ENCODE results near the gene BOD1. TPM values are rescaled to one million over a fixed set of nuclear protein-coding genes. Genes with fewer than 3 reads are reported as not detected.

Gene BOD1
- total RNA-seq, 1 donor from 2014 or later, result 47.2 TPM

DNA sequence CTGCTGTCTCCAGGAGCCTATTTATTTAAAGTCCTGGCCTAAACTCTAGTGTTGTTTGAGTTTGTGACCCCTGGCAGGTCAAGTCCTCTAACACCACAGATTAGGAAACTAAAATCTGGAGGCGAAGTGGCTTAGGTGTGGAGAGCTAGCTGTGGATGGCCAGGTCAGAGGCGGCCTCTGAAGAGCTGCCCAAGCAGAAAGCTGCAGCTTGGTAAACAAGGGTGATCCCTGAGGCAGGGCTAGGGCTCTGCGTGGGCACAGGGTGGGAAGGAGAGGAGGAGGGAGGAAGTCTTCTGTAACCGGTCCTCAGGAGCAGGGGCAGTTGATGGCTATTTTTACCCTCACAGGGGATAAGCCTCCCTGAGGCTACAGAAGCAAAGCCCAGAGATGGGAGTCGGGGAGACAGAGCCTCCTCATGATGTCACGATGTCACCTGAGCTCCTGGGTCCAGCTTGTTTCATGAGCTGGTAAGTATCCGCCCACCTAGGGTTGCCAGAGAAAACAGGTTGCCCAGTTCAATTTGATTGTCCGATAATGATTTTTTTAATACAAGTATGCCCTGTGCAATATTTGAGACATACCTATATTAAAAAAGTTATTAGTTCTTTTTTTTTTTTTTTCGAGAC is 25.9 kb upstream of the BOD1 start:
- DNase-seq (ENCODE audit: low spot score), result no peak

DNA sequence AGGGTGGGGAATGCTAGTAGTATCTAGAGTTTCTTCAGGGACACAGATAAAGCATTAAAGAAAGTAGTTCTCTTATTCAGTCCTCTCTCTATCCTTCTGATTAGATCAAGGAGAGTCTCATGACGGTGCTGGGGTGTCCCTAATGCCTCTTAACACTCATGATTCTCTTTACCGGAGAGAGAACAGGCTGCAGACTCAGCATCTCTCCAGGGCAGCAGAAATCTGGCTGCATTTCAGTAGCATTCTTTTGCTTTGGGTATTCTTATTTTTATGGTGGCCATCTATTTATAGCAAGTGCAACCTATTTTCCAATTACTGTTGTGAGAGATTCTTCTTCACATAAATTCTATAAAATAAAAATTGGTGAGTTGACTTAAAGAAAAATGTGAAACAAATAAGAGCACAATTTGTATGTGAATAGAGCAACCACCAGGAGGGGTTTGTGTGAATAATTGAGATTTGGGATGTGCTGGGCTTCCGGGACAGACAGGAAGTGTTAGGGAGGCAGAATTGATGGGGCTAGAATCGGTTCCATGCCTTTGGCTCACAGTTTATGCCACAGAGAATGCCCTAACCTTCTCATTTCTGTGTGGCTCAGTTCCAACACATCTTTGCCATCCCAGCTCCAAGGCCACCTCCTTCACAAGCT is 23.8 kb upstream of the BOD1 start:
- no peak for DNase-seq (ENCODE audit: low spot score)

DNA sequence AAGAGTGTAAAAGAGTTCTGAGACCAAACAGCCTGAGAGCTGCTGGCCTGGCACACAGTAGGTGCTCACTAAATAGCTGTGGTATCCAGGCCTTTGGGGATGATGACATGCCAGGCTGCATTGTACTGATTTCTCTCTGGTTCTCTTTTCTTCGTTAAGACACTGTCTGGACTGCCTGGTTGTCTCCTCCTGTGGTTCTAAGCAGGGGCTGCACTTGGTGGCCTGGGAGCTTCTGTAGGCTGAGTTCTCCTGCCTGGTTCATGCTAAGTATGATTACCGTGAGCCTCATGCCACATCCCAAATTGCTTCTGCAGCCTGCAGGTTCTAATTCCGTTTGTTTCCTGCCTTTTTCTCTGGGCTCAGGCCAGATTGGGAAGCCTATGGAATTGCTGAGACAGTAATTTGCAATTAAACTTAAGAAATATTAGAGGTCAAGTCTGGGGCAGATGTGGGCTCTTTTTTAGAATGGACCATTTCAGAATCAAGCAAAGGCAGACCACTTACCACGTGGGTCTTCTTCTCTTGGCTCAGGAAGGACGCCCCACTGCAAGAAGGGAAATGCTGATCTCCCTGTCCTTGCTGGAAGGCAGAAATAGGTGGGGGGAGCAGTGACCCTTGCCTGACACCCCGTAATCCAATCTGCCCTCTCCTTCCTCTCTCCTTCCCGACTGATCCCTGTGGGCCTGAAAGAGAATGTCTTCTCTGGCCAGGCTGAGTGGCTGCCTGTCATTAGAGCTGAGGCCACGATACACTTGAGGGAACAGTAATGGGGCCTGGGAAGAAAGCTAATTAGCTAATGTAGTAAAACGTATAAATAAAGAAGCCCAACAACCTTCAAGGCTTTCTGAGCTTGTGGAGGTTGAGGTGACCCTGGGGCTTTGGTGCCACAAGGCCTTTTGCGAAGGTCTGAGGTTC is 21.9 kb upstream of the BOD1 start:
- no peak for DNase-seq (ENCODE audit: low spot score)

DNA sequence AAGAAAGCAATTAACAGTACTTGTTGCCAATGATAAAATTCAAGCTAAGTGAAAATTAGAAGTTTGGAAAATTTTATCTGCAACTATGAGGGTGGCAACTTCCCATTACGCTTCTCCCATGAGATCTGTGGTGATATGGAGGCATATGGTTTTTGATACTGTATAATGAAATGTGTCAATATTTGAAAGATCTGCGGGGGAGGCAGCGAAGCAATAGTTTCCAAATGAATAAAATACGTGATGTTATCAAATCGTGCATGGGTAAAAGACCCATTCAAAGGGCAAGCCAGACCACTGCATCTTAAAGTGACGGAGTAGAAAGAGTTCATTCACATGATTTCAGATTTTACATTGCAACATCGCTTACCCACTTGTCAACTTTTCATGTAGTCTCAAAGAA is 20.9 kb upstream of the BOD1 start:
- no peak for DNase-seq (ENCODE audit: low spot score)

DNA sequence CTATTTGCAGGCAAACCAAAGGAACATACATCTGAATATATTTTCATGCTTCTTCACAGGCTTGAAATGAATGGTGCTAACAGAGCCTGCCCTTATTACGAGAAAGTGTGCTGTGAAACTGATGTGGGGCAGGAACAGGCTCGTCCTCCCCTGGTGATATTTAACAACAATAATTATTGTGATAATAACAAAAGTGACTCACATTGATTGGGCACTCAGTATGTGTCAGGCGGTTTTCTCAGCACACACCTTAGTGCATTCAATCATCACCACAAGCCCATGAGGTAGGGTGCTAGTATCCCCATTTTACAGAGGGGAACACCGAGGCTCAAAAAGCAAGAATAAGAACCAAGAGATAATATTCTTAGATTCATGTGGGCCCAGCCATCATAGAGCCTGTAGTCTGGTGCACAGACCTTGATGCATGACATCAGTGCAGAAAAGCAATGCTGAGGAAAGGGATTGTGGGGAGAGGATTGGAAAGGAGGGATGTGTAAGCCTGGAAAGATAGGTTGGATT is 18.1 kb upstream of the BOD1 start:
- DNase-seq (ENCODE audit: low spot score), result no peak

DNA sequence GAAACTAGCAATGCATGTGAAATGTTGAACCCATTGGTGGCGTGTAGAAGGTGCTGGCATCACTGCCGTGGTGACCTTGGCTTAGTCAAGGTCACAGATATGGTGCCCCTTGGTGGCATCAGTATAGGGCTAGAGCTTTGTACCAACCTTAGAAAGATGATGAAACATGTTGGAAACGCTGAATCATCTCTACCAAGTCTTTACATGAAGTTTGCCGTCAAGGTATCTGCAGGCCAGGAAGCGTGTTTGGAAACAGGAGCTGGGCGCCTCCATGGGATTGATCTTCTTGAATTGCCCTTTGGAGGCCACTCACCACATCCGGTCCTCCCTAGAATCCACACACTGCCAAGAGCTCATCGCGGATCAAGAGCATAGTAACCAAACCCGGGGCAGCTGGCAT is 16.9 kb upstream of the BOD1 start:
- no peak for DNase-seq (ENCODE audit: low spot score)

DNA sequence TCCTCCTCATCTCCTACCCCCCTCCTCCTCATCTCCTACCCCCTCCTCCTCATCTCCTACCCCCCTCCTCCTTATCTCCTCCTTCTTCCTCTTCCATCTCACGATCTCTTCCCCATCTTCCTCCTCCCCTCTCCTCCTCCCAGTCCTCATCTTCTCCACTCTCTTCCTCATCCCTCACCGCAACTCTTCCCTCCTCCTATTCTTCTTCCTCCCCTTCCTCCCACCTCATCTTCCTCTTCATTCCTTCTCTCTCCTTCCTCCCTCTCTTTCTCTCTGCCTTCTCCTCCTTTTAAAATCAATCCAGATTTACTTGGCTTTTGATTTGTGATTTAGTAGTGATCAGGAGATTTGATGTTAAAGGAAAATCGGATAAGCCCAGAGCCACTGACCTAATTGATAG is 15.0 kb upstream of the BOD1 start:
- DNase-seq (ENCODE audit: low spot score), result no peak

DNA sequence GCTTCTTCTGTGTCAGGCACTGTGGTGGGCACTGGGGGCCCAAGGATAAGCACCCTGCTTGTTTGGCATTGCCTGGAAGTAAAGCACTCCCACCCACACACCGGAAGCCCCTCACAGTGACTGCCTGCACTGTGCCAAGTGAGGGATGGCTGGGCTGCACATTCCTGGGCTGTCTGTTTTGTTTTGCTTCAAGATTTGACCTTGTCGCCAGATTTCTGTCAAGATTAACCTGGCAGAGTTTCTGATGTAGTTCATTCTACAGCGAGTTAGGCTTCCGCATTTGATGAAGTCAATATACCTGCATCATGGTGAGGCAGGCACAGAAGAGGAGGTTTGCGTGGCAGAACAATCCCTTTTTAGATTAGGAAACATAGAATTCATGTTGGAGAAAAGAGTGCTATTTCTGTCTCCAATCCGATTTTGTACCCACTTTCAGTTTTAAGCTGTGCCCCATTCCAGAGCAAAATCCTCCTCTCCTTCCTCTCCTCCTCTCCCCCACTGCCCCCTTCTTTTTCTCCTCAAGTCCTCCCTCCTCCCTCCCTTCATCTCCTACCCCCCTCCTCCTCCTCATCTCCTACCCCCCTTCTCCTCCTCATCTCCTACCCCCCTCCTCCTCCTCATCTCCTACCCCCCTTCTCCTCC is 14.4 kb upstream of the BOD1 start:
- no peak for DNase-seq (ENCODE audit: low spot score)

DNA sequence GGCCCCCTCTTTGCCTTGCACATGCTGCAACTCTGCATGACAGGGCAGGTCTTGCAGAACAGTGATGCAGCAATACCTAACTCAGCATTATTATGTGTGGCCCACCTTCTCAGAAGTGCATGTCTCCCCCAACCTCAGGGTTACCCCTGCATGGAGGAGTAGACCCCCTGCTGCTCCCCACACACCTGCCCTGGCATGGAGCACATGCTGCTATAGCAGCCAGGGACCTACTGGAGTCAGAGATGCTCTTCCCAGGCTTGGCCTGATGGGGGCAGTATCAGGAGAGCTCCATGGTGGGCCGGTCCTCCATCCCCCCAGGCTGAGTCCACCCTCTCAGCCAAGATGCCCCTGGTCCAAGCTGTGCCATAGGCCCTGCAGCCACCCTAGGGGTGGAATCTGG is 13.2 kb upstream of the BOD1 start:
- DNase-seq (ENCODE audit: low spot score), result no peak

DNA sequence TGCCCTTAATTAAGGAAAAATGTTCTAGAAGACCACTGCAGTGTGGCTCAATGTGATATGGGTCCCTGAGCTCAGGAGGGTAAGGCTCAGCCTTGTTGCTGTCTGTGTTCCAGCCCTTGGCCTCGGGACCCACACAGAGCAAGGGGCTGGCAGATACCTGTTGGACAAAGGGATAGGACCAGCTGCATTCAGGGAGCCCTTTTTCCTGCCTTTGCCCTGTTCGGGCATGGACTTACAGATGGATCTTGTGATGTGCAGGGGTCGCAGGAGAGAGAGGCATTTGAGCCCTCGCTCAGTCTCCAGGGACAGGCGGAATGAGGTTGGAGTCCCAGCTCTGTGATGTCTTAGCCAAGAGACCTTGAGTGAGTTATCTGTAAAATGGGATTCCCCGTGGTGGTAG is 12.1 kb upstream of the BOD1 start:
- no peak for DNase-seq (ENCODE audit: low spot score)

DNA sequence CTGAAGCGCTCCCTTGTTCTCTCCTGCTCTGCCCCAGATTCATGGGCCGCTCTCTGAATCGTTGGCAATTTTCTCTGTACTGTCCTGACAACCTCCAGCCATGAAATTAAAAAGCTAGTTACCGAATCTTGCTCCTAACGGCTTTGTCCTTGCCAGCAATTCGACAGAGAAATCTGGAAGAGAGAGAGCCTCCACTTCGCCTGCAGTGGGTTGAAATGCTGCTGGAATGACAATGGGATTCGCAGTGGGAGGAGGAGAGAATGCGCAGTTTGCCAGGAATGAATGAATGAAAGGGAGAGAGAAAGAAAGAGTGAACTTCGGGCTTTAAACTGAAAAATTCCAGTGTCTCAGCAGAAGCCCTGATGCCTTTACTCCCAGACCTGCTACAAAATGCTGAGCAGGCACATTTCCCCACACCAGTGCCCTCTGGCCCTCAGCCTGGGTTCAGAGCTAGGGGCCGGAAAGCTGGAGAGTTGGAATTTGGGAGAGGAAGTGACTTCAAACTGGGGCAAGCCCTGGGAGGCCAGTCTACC is 11.5 kb upstream of the BOD1 start:
- DNase-seq (ENCODE audit: low spot score), result no peak

DNA sequence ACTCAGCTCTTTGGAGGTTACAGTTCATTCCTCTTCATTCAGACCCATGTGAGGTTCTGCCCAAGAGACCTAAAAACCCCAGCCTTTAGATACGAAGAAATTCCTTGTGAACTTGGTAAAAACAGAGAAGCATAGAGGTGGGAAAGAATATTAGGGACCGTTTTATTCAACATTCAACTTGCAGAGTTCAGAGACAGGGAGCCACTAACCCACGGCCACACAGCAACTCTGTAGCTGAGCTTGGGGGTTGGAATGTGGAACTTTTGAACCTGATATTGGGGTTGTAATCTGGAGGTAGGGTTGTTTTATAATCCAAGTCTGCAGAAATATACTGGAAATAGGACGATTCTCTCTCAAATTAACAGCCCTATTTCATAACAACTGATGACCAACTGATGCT is 10.8 kb upstream of the BOD1 start:
- no peak for DNase-seq (ENCODE audit: low spot score)

DNA sequence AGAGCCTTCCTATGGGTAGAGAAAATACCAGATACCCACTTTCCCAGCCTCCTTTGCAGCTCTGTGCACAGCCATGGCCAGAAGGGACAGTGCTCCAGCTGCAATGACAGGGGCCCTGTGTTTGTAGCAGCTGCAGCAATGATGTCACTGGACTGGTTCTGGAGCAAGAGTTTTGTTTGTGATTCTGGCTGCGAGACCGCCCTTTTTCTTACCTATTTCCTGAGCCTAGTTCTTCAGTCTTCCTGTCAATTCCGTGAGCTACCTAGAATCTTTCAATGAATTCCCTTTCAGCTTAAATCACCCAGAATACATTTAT is 10.0 kb upstream of the BOD1 start:
- DNase-seq (ENCODE audit: low spot score), result no peak

DNA sequence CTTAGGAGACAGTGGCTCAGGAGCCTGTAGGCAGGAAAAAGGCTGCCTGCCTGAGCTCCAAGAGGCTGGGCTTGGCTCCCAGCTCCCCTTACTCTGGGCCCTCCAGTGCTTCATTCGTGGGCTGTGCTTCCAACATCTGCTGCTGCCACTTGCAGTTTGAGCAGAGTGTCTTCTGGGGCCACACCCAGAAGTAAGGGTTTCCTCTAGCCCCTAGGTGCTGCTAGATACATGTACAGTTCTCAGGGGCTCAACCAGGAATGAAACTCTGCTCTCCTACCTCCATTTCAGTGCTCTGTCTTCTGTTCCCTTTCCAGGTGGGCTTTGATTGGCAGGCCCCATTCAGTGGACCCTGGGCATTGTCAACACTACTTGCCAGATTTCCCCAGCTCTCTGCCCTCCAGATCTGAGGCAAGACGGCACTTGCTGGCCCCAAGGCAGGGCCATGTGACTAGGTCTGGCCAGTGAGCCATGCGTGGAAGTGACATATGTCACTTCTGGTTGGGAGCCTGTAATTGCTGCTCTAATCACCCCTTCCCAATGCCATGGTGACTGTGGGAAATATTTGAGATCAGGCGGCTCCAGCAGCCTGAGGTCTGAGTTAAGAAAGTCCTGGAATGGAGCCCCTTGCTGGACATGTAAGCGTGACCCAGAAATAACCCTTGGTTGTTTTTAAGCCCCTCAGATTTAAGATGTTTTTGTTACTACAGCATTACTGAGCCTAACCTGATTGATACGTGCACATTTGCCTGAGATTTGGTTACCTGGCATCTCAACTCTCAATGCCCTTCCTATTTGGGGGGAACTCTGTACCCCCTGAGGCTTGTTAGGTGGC is 9.4 kb upstream of the BOD1 start:
- no peak for DNase-seq (ENCODE audit: low spot score)

DNA sequence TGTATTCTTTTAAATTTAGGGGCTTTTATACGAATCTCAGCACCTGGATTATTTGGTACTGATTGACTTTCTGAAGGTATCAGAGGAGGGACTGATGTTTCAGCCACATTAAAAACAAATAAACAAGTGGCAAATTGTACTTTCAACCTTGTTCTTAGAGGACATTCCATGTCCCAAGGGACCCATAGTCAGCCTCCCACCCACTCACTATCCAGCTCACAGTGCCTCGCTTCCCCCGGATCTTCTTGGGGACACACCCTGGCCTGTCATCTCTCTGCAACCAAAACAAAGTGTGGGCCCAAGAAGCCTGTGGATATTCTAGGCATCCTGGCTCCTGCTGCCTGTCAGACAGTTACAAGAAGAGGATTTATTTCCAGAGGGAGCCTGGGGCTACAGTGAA is 8.8 kb upstream of the BOD1 start:
- DNase-seq (ENCODE audit: low spot score), result no peak

DNA sequence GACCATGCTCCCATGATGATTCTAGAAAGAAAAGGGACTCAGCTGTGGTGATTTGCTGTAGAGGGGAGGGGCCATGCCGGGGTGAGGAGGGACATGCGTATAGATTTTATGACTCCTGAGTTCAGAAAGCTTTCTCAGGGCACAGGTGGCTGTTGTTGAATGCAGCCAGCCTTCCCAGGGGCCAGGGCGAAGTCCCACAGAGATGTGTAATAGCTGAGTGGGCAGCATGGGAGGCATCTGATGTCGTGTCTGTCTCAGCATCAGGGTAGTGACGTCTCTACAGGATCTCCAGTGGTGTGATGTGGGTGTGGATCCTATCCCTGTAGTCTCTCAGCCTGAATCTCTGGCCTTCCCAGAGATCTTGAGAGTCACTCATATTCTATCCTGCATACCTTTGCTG is 7.8 kb upstream of the BOD1 start:
- DNase-seq (ENCODE audit: low spot score), result no peak

DNA sequence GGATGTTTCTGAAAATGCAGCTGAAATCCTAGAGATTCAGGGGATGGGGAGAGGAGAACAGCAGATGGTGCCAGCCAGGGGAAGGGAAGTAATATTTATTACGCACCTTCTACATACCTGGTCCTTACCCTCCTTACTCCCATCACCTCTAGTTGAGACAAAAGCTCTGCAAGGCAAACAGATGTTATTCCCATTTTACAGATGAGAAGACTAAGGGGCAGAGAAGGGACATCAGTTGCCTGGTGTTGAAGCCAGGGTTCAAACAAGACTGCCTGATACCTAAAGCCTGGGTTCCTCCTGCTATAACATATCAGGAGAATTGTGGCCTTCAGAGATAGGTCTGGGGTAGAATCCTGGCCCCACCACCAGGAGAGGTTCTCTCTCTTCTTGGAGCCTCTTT is 7.3 kb upstream of the BOD1 start:
- no peak for DNase-seq (ENCODE audit: low spot score)

DNA sequence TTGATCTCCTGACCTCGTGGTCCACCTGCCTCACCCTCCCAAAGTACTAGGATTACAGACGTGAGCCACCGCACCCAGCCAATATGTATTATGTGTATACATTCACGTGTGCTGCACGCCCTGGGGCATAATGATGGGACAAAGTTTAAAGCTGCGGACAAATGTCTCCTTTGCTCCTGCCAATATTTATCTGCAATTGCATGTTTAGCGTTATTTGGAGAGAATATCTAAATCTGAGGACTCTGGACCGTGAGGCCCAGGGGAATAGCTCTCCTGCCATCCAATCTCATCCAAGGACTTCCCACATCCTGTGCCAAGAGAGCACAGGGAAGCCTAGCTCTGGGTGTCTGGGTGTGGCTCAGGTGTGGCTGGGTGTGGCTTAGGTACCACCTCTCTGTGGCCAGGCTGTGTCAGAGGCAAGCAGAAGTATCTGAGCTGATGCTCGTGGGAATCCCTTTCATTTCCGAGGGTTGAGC is 6.9 kb upstream of the BOD1 start:
- no peak for DNase-seq (ENCODE audit: low spot score)

DNA sequence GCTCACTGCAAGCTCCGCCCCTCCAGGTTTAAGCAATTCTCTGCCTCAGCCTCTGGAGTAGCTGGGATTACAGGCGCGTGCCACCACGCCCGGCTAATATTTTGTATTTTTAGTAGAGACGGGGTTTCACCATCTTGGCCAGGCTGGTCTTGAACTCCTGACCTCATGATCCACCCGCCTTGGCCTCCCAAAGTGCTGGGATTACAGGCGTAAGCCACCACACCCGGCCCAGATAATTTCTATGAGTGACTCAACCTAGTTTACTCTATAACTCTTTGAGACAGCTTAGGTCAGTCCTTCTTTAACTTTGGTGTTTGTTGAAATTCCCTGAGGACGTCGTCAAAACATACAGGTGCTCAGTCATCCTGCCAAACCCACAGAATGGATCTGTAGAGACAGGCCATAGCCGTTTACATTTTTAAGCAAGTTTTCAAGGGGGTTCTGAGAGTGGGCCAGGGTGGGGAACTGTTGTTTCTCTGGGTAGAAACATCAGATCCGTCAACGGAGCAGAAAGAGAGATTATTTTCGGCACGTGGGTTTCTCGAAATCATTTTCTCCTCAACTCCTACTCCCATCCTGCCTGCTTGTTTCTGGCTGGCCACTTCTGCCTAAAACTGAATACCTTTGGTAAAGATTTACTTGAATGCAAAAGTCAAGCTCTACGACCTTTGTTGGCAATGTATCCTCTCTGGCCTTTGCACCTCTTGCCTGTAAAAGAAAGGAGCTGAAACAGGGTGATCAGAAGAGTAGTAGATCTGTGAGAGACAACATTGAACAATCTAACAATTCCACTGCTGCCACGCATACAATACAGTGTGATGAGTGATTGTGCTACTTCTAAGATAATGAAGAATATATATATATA is 6.0 kb upstream of the BOD1 start:
- DNase-seq (ENCODE audit: low spot score), result no peak

DNA sequence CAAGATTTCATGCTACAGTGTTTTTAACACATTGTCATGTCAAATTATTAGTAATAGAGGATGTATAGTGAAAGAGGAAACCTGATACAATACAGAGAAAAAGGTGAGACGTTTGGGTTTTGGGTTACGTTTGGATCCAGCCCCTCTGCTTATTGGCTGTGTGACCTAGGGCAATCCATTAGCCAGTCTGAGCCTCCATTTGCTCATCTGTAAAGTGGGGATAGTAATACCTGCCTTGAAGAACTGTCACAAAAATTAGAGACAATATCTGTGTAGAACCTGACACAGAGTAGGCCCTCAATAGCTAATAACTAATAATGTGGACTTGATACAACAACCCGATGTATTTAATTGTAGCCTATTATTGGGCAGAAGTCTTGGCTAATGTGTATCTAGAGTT is 4.3 kb upstream of the BOD1 start:
- no peak for DNase-seq (ENCODE audit: low spot score)
